IMR-90 (cell line): Measurements from ENCODE around the gene ZNF773. TPM values are rescaled to one million over a fixed set of nuclear protein-coding genes. Genes with fewer than 3 reads are reported as not detected.

Source experiments
- ATAC-seq: fragments of 200-7000 bp; cut with Tn5 transposase; 2 replicates; pipeline ENCODE4 v1.9.1; 2020; ENCODE audit warnings: low read depth, mild to moderate bottlenecking, moderate library complexity
- BruUV-seq: library from RNA; stranded (reverse); fragments of 400-500 nt; replicated peaks from 2 replicates; lab custom pipeline; 2021; lab: Mats Ljungman, UMichigan
- CTCF ChIA-PET: fragments of 300-600 bp; formaldehyde crosslinking; extraction: SDS; loops from one replicate; lab custom pipeline; 2021; ENCODE audit warnings: antibody characterized with exemption; lab: Yijun Ruan, JAX
- POLR2A ChIA-PET: fragments of 300-600 bp; sonication (Branson Sonifier 250); formaldehyde crosslinking; loops from one replicate; lab custom pipeline; 2022; ENCODE audit warnings: antibody characterized with exemption; ENCODE audit not compliant: unreplicated experiment; lab: Charles Lee
- DNase-seq: peaks from one replicate; pipeline ENCODE4 v3.0.0; 2013
- H2AFZ ChIP-seq: replicated peaks from 2 replicates; pipeline ENCODE3; 2013; ENCODE audit warnings: low read length, mild to moderate bottlenecking; ENCODE audit not compliant: poor library complexity
- H2AK5ac ChIP-seq: 2 replicates; pipeline ENCODE4 v1.6.1; 2013; ENCODE audit warnings: low read depth, low read length, inconsistent platforms
- H2AK9ac ChIP-seq: replicated peaks from 2 replicates; pipeline ENCODE3; 2013; ENCODE audit warnings: mild to moderate bottlenecking, low read depth, low read length, moderate library complexity; ENCODE audit not compliant: poor library complexity
- H2BK120ac ChIP-seq: 2 replicates; pipeline ENCODE4 v1.6.1; 2013; ENCODE audit warnings: low read depth, low read length, inconsistent platforms
- H2BK15ac ChIP-seq: 3 replicates; pipeline ENCODE4 v1.6.1; 2013; ENCODE audit warnings: low read depth, low read length, inconsistent platforms
- H2BK20ac ChIP-seq: 2 replicates; pipeline ENCODE4 v1.6.1; 2013; ENCODE audit warnings: low read depth, mild to moderate bottlenecking, inconsistent platforms, low read length, moderate library complexity
- H2BK5ac ChIP-seq: 2 replicates; pipeline ENCODE4 v1.6.1; 2013; ENCODE audit warnings: mild to moderate bottlenecking, low read depth, low read length, inconsistent platforms; ENCODE audit not compliant: poor library complexity, severe bottlenecking
- H3K14ac ChIP-seq: replicated peaks from 2 replicates; pipeline ENCODE4 v1.6.1; 2013; ENCODE audit warnings: low read depth, low read length, inconsistent platforms
- H3K18ac ChIP-seq: 2 replicates; pipeline ENCODE4 v1.6.1; 2013; ENCODE audit warnings: low read depth, low read length, control low read depth
- H3K23ac ChIP-seq: 2 replicates; pipeline ENCODE4 v1.6.1; 2013; ENCODE audit warnings: low read depth, low read length, inconsistent platforms
- H3K27ac ChIP-seq: 2 replicates; pipeline ENCODE4 v1.5.1; 2013; ENCODE audit warnings: mild to moderate bottlenecking, control low read depth, low read length; ENCODE audit not compliant: insufficient read depth
- H3K27me3 ChIP-seq: 2 replicates; pipeline ENCODE4 v1.6.1; 2013; ENCODE audit warnings: low read length; ENCODE audit not compliant: control insufficient read depth, insufficient read depth
- H3K36me3 ChIP-seq: 2 replicates; pipeline ENCODE4 v1.6.1; 2013; ENCODE audit warnings: low read length, mixed read lengths; ENCODE audit not compliant: control insufficient read depth, insufficient read depth
- H3K4ac ChIP-seq: 2 replicates; pipeline ENCODE4 v1.6.1; 2013; ENCODE audit warnings: low read depth, low read length, inconsistent platforms
- H3K4me1 ChIP-seq: 2 replicates; pipeline ENCODE4 v1.6.1; 2013; ENCODE audit warnings: low read length, mixed read lengths; ENCODE audit not compliant: control insufficient read depth, insufficient read depth
- H3K4me2 ChIP-seq: 2 replicates; pipeline ENCODE4 v1.6.1; 2013; ENCODE audit warnings: low read depth, mild to moderate bottlenecking, control low read depth, low read length, moderate library complexity
- H3K4me3 ChIP-seq: 2 replicates; pipeline ENCODE4 v1.5.1; 2013; ENCODE audit warnings: low read depth, mild to moderate bottlenecking, control low read depth, low read length, moderate library complexity; ENCODE audit not compliant: insufficient read depth
- H3K56ac ChIP-seq: 2 replicates; pipeline ENCODE4 v1.6.1; 2013; ENCODE audit warnings: low read length, inconsistent platforms; ENCODE audit not compliant: insufficient read depth; ENCODE audit errors: extremely low read depth
- H3K79me1 ChIP-seq, 2 experiments: 2 replicates each; pipeline ENCODE4 v1.6.1; 2013; ENCODE audit warnings: low read length in 2 of 2, inconsistent platforms in 1 of 2, low read depth in 1 of 2
- H3K9ac ChIP-seq: 2 replicates; pipeline ENCODE4 v1.6.1; 2013; ENCODE audit warnings: low read depth, low read length, control low read depth
- H3K9me1 ChIP-seq: 2 replicates; pipeline ENCODE4 v1.6.1; 2013; ENCODE audit warnings: low read length, inconsistent platforms; ENCODE audit not compliant: insufficient read depth
- H3K9me3 ChIP-seq: 2 replicates; pipeline ENCODE4 v1.6.1; 2013; ENCODE audit warnings: low read length; ENCODE audit not compliant: control insufficient read depth, insufficient read depth
- H4K20me1 ChIP-seq: 2 replicates; pipeline ENCODE4 v1.6.1; 2013; ENCODE audit warnings: low read length, inconsistent platforms; ENCODE audit not compliant: insufficient read depth
- H4K5ac ChIP-seq: 2 replicates; pipeline ENCODE4 v1.6.1; 2013; ENCODE audit warnings: mild to moderate bottlenecking, low read depth, low read length, control low read depth
- H4K8ac ChIP-seq, 2 experiments: 2 replicates each; pipeline ENCODE4 v1.6.1; 2013; ENCODE audit warnings: low read depth in 2 of 2, low read length in 2 of 2, control low read depth in 1 of 2, inconsistent platforms in 1 of 2
- H4K91ac ChIP-seq: 2 replicates; pipeline ENCODE4 v1.6.1; 2013; ENCODE audit warnings: low read depth, low read length, inconsistent platforms; ENCODE audit not compliant: insufficient read depth
- BHLHE40 ChIP-seq: fragments of 150-350 bp; IDR thresholded peaks from 2 replicates; pipeline ENCODE4 v1.6.1; 2016; ENCODE audit warnings: mild to moderate bottlenecking, low read depth, low read length
- CHD1 ChIP-seq: IDR thresholded peaks from 2 replicates; pipeline ENCODE4 v1.6.1; 2012; ENCODE audit warnings: low read depth, low read length, improper control_type of control experiment
- ELK1 ChIP-seq: fragments of 150-350 bp; IDR thresholded peaks from 2 replicates; pipeline ENCODE4 v1.6.1; 2016; ENCODE audit warnings: low read depth, mild to moderate bottlenecking, low read length, moderate library complexity, borderline replicate concordance
- FOS ChIP-seq: fragments of 150-350 bp; IDR thresholded peaks from 2 replicates; pipeline ENCODE4 v1.6.1; 2016; ENCODE audit warnings: low read depth, low read length
- MAFK ChIP-seq: IDR thresholded peaks from 2 replicates; pipeline ENCODE4 v1.6.1; 2012; ENCODE audit warnings: low read depth, low read length, improper control_type of control experiment
- MAZ ChIP-seq: IDR thresholded peaks from 2 replicates; pipeline ENCODE4 v1.6.1; 2012; ENCODE audit warnings: low read depth, mild to moderate bottlenecking, low read length, improper control_type of control experiment, moderate library complexity, borderline replicate concordance
- MXI1 ChIP-seq: IDR thresholded peaks from 2 replicates; pipeline ENCODE4 v1.6.1; 2012; ENCODE audit warnings: low read depth, mild to moderate bottlenecking, low read length, moderate library complexity, borderline replicate concordance
- NFE2L2 ChIP-seq: fragments of 150-350 bp; IDR thresholded peaks from 2 replicates; pipeline ENCODE4 v1.6.1; 2016; ENCODE audit warnings: low read depth, mild to moderate bottlenecking, low read length
- POLR2A ChIP-seq: IDR thresholded peaks from 2 replicates; pipeline ENCODE4 v1.6.1; 2012; ENCODE audit warnings: mild to moderate bottlenecking, low read depth, low read length
- RAD21 ChIP-seq: IDR thresholded peaks from 2 replicates; pipeline ENCODE4 v1.6.1; 2012; ENCODE audit warnings: low read length, improper control_type of control experiment
- RFX5 ChIP-seq: IDR thresholded peaks from 2 replicates; pipeline ENCODE4 v1.8.0; 2012; ENCODE audit warnings: low read depth, mild to moderate bottlenecking, low read length, moderate library complexity
- SMC3 ChIP-seq: fragments of 150-350 bp; IDR thresholded peaks from 2 replicates; pipeline ENCODE4 v1.6.1; 2016; ENCODE audit warnings: low read depth, mild to moderate bottlenecking, antibody characterized with exemption, low read length, moderate library complexity
- USF2 ChIP-seq: fragments of 150-350 bp; IDR thresholded peaks from 2 replicates; pipeline ENCODE4 v1.6.1; 2017; ENCODE audit warnings: mild to moderate bottlenecking, antibody characterized with exemption, low read length, low read depth
- WGBS, 2 experiments: methylation state at CpG; one replicate each; pipeline versions ENCODE4 v1.1.5 to v1.1.7; 2013; ENCODE audit warnings: missing lambda C conversion rate in 2 of 2; ENCODE audit not compliant: insufficient read length in 1 of 2; ENCODE audit errors: extremely low coverage in 2 of 2; 5-methylcytosine and 5-hydroxymethylcytosine counted together
- dilution Hi-C: fragments of 300-500 bp; cut with HindIII; formaldehyde crosslinking; loops from one replicate; pipeline ENCODE4 v1.14.3; 2018; ENCODE audit warnings: low sequenced_read_pairs; ENCODE audit not compliant: unreplicated experiment
- in situ Hi-C: fragments of 300-500 bp; cut with MboI; formaldehyde crosslinking; loops from 3 replicates; pipeline ENCODE4 v1.14.3; 2019; ENCODE audit warnings: low sequenced_read_pairs, inconsistent platforms, mixed read lengths
- intact Hi-C: fragments of 100-400 bp; cut with micrococcal nuclease; formaldehyde crosslinking; loops from 2 replicates; pipeline ENCODE4 v1.10.0; 2022
- polyA plus RNA-seq, 3 experiments: library from polyadenylated mRNA; depleted of rRNA; stranded (reverse); fragments of >200 nt; gene quantifications; 2 replicates each; pipeline ENCODE4 v1.2.3, GENCODE V29; 2012; ENCODE audit warnings: low replicate concordance in 1 of 3
- total RNA-seq: library from RNA; depleted of rRNA; stranded (reverse); fragments of >200 nt; gene quantifications from 2 replicates; pipeline ENCODE4 v1.2.3, GENCODE V29; 2012

ZNF773 gene
- total and polyA plus RNA-seq, 2 of the 4 experiments (the other 2 are of a cell fraction) = 5.5 to 13.3 TPM

GRCh38 chr19:57465680-57466381 is 33.9 kb upstream of the ZNF773 start (continued):
- TF ChIP-seq NFE2L2 = no peak

- Histone ChIP-seq H3K9me1 (no peaks in the 10 kb centered on the region), H2BK5ac (no peak overlapping the region), H2AK9ac (no peak overlapping the region), H3K4me3 (no peak overlapping the region), H3K18ac (no peak overlapping the region), H3K56ac (no peak overlapping the region), H3K4ac (no peak overlapping the region), H4K8ac (no peak overlapping the region), H3K23ac (no peak overlapping the region), H2BK120ac (no peak overlapping the region), H4K91ac (no peak overlapping the region), H4K20me1 (no peaks in the 10 kb centered on the region), H3K9me3 (peaks cover 32% of the 10 kb centered on the region), H3K14ac (no peak overlapping the region), H4K5ac (no peak overlapping the region), H3K27ac (no peak overlapping the region), H3K27me3 (no peaks in the 10 kb centered on the region), H3K36me3 (peaks cover 7% of the 10 kb centered on the region; the same call in 1 of the 2 replicates), H2AFZ (no peak overlapping the region), H2BK15ac (no peak overlapping the region), H3K4me2 (no peak overlapping the region), H2AK5ac (no peak overlapping the region), H2BK20ac (no peak overlapping the region), H3K79me1 (peaks cover 0 to 3% of the 10 kb centered on the region in 2 experiments; a peak in 2 of 4 replicates), H3K4me1 (no peaks in the 10 kb centered on the region), H3K9ac (no peak overlapping the region)
- POLR2A ChIA-PET = no interaction called here
- no CpG with 5 or more reads among the region's 5 CpGs for WGBS, 2 experiments
- DNase-seq (no peak), ATAC-seq (no peak)
- no TSS peak for BruUV-seq
- dilution Hi-C loops = no loop called here
- intact Hi-C loops = no loop called here
- in situ Hi-C loops = no loop called here
- CTCF ChIA-PET = interaction anchor here (1.0 kb wide), 1 partner anchor 11 kb away, joined by 3 read pairs; the partner anchor contains the start of gene ZNF772
- TF ChIP-seq NFE2L2 = no peak
- no peak for TF ChIP-seq MAFK
- TF ChIP-seq CHD1 = no peak
- no peak for TF ChIP-seq RFX5
- TF ChIP-seq MAZ = no peak
- no peak for TF ChIP-seq USF2
- TF ChIP-seq FOS = no peak
- no peak for TF ChIP-seq RAD21
- no peak for TF ChIP-seq MXI1
- no peak for TF ChIP-seq SMC3
- no peak for TF ChIP-seq BHLHE40
- TF ChIP-seq ELK1 = no peak
- no peak for TF ChIP-seq POLR2A
These were observed 33.2 kb upstream of the ZNF773 start for GRCh38 chr19:57466489-57466888.
